Esophagus muscularis mucosa (tissue), 4 donors: Measurements from ENCODE around the gene VSTM2B. TPM values are rescaled to one million over a fixed set of nuclear protein-coding genes. Genes with fewer than 3 reads are reported as not detected.

Source experiments
- DNase-seq: peaks from one replicate; pipeline ENCODE4 v3.0.0-alpha.2; 2017; ENCODE audit errors: extremely low spot score
- H3K27ac ChIP-seq, 4 donors: fragments of 200-600 bp; sonication (generic); replicated peaks in 1 of 4; 1 replicate in 3 of 4; 2 replicates in 1 of 4; pipeline ENCODE4 v1.5.1; 2016 to 2019; ENCODE audit warnings: mild to moderate bottlenecking in 1 of 4
- H3K27me3 ChIP-seq, 4 donors: fragments of 200-600 bp; sonication (generic); one replicate each; pipeline versions ENCODE4 v1.5.1 to v1.6.0; 2016 to 2019
- H3K36me3 ChIP-seq, 4 donors: fragments of 200-600 bp; sonication (generic); one replicate each; pipeline ENCODE4 v1.5.1; 2016 to 2019
- H3K4me1 ChIP-seq, 4 donors: fragments of 200-600 bp; sonication (generic); one replicate each; pipeline ENCODE4 v1.5.1; 2016 to 2019
- H3K4me3 ChIP-seq, 4 donors: fragments of 200-600 bp; sonication (generic); 1 replicate in 2 of 4; 2 replicates in 2 of 4; pipeline ENCODE4 v1.5.1; 2016 to 2019; ENCODE audit warnings: mild to moderate bottlenecking in 4 of 4, moderate library complexity in 1 of 4
- H3K9me3 ChIP-seq, 4 donors: fragments of 200-600 bp; sonication (generic); 1 replicate in 3 of 4; 2 replicates in 1 of 4; pipeline ENCODE4 v1.5.1; 2016 to 2019
- EP300 ChIP-seq: sonication (generic); formaldehyde crosslinking; IDR thresholded peaks from one replicate; pipeline ENCODE4 v1.6.1; 2017; ENCODE audit warnings: antibody characterized with exemption
- POLR2A ChIP-seq: fragments of 450-650 bp; IDR thresholded peaks from one replicate; pipeline ENCODE4 v1.6.1; 2017; ENCODE audit warnings: antibody characterized with exemption, moderate library complexity, mild to moderate bottlenecking, low read depth
- POLR2AphosphoS5 ChIP-seq, 2 donors: sonication (generic); formaldehyde crosslinking; IDR thresholded peaks; one replicate each; pipeline ENCODE4 v1.6.1; 2017; ENCODE audit warnings: antibody characterized with exemption in 2 of 2
- WGBS: methylation state at CpG from one replicate; pipeline ENCODE4 v1.1.5; 2018; 5-methylcytosine and 5-hydroxymethylcytosine counted together
- intact Hi-C: fragments of 100-400 bp; cut with DNase I; formaldehyde crosslinking; loops from one replicate; pipeline ENCODE4 v1.15.1; 2023
- total RNA-seq, 4 donors: library from RNA; depleted of rRNA; stranded (reverse); fragments of >200 nt; gene quantifications; one replicate each; pipeline versions ENCODE4 v1.1.0 to v1.2.1, GENCODE V29; 2016
- TF ChIP-seq, protein P1 (sequence below), 3 experiments: fragments of 200-600 bp in 2 of 3; fragments of 450-650 bp in 1 of 3; sonication (generic) in 2 of 3; IDR thresholded peaks; one replicate each; pipeline ENCODE4 v1.5.1; 2017 to 2019; ENCODE audit warnings: antibody characterized with exemption in 3 of 3, mild to moderate bottlenecking in 2 of 3, moderate library complexity in 1 of 3

Gene VSTM2B
- total RNA-seq, 4 donors from 2014 or later: 0.23 to 0.33 TPM; not detected in 2

DNA sequence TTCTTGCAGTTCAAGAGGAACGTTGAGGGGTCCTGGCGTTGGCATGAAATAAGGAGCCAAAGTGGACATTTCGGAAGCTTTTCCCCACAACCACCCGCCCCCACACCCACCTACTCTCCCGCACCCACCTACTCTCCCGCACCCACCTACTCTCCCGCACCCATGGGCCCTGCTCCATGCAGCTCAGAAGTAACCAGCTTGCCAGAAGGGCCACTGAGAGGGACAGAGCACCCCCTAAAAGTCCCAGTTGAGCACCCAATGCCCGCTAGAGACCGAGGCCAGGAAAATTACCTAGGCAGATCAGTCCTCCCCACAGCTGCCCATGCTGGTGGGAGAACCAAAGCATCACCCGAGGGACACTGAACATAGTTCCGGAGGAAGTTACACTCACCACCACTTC is 11.8 kb downstream of the VSTM2B start:
- WGBS: 84% methylated on average over 11 of the region's 11 CpGs
- Histone ChIP-seq H3K4me1 (no peaks in the 10 kb centered on the region), H3K27me3 (peaks cover 0 to 79% (median 0%) of the 10 kb centered on the region in 4 donors), H3K9me3 (no peaks in the 10 kb centered on the region), H3K27ac (no peak overlapping the region), H3K36me3 (no peaks in the 10 kb centered on the region), H3K4me3 (no peak overlapping the region)
- TF ChIP-seq POLR2A: no peak
- no peak for TF ChIP-seq EP300
- TF ChIP-seq, protein P1, sequence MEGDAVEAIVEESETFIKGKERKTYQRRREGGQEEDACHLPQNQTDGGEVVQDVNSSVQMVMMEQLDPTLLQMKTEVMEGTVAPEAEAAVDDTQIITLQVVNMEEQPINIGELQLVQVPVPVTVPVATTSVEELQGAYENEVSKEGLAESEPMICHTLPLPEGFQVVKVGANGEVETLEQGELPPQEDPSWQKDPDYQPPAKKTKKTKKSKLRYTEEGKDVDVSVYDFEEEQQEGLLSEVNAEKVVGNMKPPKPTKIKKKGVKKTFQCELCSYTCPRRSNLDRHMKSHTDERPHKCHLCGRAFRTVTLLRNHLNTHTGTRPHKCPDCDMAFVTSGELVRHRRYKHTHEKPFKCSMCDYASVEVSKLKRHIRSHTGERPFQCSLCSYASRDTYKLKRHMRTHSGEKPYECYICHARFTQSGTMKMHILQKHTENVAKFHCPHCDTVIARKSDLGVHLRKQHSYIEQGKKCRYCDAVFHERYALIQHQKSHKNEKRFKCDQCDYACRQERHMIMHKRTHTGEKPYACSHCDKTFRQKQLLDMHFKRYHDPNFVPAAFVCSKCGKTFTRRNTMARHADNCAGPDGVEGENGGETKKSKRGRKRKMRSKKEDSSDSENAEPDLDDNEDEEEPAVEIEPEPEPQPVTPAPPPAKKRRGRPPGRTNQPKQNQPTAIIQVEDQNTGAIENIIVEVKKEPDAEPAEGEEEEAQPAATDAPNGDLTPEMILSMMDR (IDR thresholded peaks at IDR 0.05): no peak
- TF ChIP-seq POLR2AphosphoS5 (IDR thresholded peaks at IDR 0.05): no peak
- DNase-seq: no peak
- intact Hi-C loops: no loop called here

DNA sequence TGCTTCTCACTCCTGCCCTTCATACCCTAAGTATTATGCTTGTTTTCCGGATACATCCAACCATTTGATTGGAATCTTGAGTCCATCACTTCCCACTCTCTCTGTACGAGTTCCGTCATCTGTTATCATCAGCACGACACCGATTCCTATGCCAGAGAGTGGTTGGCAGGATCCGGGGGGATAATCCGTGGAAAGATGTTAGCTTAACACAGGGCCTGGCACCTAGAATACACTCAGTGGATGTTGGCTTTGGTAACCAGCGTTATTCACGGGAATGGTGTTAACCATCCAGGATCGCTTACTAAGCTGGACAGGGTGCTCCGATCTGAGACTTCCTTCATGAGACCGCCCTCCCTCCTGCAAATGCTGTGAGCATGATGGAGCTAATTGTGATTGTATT is 12.4 kb downstream of the VSTM2B start:
- intact Hi-C loops: no loop called here
- no peak for DNase-seq

DNA sequence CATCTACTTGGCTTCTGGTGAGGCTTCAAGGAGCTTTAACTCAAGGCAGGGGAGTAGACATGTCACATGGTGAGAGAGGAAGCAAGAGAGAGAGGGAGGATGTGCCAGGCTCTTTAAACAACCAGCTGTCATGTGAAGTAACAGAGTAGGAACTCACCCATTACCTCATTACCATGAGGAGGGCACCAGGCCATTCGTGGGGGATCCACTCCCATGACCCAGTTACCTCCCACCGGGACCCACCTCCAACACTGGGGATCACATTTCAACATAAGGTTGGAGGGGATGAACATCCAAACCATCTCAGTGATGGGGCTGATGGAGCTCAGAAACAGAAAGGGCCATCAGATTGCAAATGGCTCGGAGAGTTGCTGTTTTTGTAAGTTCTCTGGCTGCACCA is 12.9 kb downstream of the VSTM2B start:
- Histone ChIP-seq H3K9me3 (no peaks in the 10 kb centered on the region), H3K36me3 (no peaks in the 10 kb centered on the region), H3K27ac (no peak overlapping the region), H3K27me3 (peaks cover 0 to 68% (median 0%) of the 10 kb centered on the region in 4 donors), H3K4me3 (no peak overlapping the region), H3K4me1 (no peaks in the 10 kb centered on the region)
- 59% methylated on average over 3 of the region's 3 CpGs for WGBS
- no peak for TF ChIP-seq POLR2A
- TF ChIP-seq POLR2AphosphoS5 (IDR thresholded peaks at IDR 0.05): no peak
- TF ChIP-seq EP300: no peak
- TF ChIP-seq, protein P1 (IDR thresholded peaks at IDR 0.05): no peak
- intact Hi-C loops: no loop called here
- no peak for DNase-seq

More for the DNA sequence above, 12.4 kb downstream of the VSTM2B start:
- Histone ChIP-seq H3K4me3 (no peak overlapping the region), H3K27me3 (peaks cover 0 to 73% (median 0%) of the 10 kb centered on the region in 4 donors), H3K4me1 (no peaks in the 10 kb centered on the region), H3K9me3 (no peaks in the 10 kb centered on the region), H3K36me3 (no peaks in the 10 kb centered on the region), H3K27ac (no peak overlapping the region)
- no peak for TF ChIP-seq POLR2AphosphoS5 (IDR thresholded peaks at IDR 0.05)
- no peak for TF ChIP-seq EP300
- TF ChIP-seq, protein P1 (IDR thresholded peaks at IDR 0.05): no peak
- no peak for TF ChIP-seq POLR2A
- WGBS: 93% methylated on average over 11 of the region's 12 CpGs

DNA sequence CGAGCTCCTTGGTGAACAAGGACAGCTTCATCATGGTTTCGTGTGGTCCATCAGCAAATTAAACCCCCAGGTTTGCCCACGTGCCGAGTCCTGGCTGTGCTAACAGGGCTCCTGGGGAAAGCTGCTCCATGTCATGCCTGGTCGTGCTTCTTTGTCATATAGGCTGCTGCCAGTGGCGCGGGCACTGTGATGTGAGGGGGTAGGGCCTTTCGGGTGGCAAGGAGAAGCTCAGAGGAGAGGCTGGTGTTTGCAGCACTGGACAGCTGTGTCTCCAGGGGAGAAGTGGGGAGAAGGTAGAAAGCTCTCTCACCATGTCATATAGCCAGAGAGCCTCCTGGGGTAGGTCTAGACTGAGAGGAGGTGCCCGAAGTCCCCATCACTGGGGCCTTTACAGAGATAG is 13.3 kb downstream of the VSTM2B start:
- Histone ChIP-seq H3K4me3 (no peak overlapping the region), H3K27me3 (peaks cover 0 to 64% (median 0%) of the 10 kb centered on the region in 4 donors), H3K27ac (no peak overlapping the region), H3K4me1 (no peaks in the 10 kb centered on the region), H3K36me3 (no peaks in the 10 kb centered on the region), H3K9me3 (no peaks in the 10 kb centered on the region)
- no peak for TF ChIP-seq POLR2AphosphoS5 (IDR thresholded peaks at IDR 0.05)
- no peak for TF ChIP-seq EP300
- intact Hi-C loops: no loop called here
- 71% methylated on average over 9 of the region's 9 CpGs for WGBS
- DNase-seq: no peak

DNA sequence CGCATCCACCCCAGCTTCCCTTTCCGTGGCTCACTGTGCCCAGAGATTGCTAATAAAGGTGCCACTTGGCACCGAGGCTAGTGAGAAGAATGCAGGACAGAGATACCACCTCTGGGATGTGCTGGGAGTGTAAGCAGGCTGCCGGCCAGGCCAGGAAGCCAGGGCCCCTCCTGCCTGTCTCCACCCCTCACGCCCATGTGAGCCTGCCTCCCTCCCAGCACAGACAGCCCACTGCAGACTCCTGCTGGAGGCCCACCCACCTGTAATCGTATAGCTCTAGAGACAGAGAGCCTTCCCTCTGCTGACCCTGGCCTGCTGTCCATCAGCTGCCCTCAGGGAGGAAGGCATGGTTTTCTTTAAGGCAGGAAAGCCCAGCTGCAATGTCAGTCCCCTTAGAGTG is 13.9 kb downstream of the VSTM2B start:
- TF ChIP-seq POLR2AphosphoS5 (IDR thresholded peaks at IDR 0.05) (no peak), POLR2A (no peak), EP300 (no peak)
- TF ChIP-seq, protein P1 (IDR thresholded peaks at IDR 0.05): no peak
- no peak for DNase-seq
- Histone ChIP-seq H3K4me1 (no peaks in the 10 kb centered on the region), H3K4me3 (no peak overlapping the region), H3K9me3 (no peaks in the 10 kb centered on the region), H3K27me3 (peaks cover 0 to 62% (median 0%) of the 10 kb centered on the region in 4 donors), H3K36me3 (no peaks in the 10 kb centered on the region), H3K27ac (no peak overlapping the region)
- intact Hi-C loops: no loop called here
- 14% methylated on average over 6 of the region's 6 CpGs for WGBS
